Medulla oblongata (tissue), 1 donor: ENCODE data around the gene MRPL34.
A peak's percentile ranks its signal among the peaks of the same experiment; 100 is the strongest.

Source experiments
- DNase-seq: peaks from one replicate; pipeline ENCODE4 v3.0.0-alpha.2; 2015; ENCODE audit errors: extremely low spot score

MRPL34 gene

DNA sequence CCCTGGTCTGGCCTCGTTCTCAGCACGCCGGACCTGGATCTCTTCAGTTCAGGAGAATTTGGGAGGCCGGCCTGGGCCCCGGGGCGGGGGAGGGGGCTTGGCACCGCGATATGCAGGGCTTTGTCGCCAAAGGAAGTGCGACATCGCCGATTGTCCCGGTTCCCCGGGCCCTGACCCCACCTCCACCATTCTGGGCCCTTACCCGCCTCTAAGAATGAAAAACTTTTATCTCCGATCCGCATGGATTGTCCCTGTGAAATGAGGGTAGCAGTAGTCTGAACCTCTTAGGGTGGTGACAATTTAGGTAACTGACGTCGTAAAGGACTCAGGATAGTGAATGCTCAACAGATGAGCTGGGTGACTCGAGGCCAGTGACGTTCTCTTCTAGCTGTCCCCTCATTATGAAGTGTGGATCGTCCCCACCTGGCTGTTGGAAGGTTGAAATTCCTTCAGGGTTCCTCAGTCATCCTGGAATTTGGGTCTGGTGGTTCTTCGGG, 4.3 kb downstream of the MRPL34 start:
- DNase-seq: no peak

DNA sequence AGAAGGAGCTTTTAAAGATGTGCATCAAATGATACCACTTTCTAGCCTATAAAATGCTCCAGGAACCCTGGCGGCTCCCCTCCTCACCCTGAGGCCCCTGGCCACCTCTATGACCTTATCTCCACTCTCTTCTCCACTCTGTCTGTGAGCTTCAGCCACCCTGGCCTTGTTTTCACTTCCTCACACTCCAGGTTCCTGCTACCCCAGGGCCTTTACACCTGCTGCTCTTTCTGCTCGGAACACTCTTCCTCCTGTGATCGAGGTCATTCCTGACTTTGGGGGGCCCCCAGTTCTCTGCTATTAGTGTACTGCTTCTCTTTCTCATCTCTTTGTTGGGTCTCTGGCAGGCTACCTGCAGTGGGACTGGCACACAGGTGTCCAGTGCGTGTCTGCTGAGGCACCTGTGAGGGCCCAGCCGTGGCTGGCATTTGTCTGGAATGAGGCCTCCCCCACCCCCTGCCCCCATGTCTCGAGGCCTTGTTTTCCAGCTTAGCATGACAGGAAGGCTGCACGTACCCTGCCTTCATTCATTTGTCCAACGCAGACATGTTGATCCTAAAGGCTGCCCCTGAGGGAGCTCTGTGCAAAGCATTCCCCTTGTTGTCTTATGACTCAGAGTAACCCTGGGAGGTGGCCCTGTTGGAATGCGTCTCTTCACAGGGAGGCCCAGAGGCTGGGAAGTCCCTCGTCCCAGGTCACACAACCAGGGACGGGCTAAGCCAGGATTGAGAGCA, 6.0 kb downstream of the MRPL34 start:
- DNase-seq: no peak

DNA sequence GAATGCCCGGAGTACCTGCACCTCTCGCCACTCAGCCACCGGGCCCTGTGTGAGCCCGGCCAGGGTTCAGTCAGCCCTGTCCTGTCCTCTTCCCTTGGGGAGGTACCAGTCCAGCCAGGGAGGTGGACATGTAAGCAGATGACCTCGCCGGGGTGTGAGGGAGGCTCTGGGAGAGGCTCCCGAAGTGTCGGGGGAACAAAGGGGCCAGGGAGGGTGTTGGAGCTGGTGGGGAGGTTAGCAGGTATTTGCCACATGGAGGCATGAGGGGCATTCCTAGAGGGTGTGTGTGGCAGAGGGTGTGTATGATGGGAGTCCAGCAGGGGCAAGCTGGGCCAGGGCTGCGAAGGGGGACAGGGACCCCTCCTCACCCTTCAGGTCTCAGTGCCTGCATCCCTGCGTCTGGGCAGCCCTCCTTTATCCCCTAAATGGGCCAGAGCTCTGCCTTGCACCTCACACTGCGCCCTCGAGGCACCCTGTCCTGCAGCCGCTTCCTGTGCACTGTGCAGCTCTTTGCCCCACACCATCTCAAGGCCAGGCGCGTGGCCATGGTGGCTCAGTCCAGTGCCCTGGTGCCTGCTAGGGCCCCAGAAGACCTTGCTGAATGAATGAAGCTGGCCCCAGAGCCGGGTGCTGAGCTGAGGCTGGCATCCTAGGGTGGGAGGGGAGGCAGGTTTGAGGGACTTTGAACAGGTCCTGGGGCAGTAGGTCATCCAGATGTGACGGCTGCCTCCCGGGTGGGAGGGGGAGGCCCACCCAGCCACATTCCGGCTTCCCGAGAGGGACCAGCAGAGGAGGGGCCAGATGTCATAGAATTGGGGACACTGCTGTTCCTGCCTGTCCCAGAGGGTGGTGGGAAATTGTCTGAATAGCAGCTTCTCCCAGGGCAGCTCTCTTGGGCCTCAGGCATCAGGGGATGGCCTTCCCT, 6.8 kb downstream of the MRPL34 start:
- no peak for DNase-seq

DNA sequence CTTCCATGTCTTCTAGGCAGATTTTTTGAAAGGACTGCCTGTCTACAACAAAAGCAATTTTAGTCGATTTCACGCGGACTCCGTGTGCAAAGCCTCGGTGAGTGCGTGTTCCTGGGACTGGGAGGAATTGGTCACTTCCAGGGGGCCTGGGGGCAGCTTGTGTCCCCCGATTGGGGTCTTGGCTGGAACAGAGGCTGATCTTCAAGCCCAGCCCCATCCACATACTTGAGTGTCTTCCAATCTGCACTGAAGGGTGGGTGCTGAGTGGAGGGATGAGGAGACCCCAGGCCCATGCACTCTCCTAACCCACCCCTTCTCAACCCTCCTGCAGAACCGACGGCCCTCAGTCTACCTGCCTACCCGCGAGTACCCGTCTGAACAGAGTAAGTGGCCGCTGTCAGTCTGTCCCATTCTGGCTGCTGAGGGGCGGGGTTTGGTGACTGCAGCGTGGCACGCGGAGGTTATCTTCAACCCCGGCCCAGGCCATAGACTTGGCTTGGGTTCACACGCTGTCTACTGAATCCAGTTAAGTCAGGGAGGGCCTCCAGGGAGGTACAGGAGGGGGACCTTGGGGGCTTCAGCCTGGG, 8.4 kb downstream of the MRPL34 start:
- no peak for DNase-seq

DNA sequence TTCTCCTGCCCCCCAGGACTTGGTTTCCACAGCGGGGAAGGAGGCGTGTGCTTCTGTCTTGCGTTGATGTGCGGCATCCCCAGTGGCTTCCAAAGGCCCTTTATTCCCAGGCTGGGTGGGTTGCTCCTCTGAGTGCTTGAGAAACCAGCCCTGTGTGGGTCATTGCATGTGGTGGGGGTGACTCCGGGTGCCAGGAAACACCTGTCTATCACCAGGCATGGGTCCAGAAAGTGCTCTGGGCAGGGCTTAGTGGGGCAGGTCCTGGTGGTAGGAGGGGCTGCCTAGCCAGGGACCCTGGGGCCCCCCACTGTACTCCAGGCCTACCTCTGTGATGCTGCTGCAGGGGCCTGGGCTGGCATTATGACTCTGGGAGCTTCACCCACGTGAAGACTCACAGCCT, 13.3 kb downstream of the MRPL34 start:
- no peak for DNase-seq

DNA sequence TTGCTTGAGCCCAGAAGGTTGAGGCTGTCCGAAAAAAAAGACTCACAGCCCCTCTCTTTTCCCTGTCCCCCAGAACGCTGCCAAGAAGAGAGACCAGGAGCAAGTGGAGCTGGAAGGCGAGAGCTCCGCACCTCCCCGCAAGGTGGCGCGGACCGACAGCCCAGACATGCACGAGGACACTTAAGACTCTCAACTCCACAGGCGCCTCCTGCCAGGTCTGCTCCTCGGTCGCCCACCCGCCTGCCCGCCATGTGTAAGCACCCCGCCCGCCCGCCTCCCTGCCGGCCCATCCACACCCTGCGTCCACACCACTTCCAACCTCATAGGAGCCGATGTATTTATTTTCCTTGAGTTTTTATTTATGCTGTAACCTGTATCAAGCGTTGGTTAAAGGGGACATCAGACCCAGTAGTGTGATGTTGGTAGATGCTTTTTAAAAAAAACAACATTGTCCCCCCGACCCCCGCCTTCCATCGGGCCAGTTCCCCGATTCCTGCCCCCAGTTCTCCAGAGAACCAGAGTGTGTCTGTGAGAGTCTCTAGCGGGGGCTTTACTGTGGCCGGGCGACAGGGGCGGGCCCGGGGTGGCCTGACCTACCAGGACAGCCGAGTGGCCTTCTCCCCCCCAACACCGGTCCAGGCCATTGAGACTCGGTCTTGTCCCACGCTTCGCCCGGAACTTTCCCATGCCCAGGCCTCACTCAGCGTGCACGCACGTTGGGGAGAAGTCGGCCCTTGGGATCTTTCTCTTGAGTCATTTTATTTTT, 14.0 kb downstream of the MRPL34 start:
- DNase-seq: no peak

DNA sequence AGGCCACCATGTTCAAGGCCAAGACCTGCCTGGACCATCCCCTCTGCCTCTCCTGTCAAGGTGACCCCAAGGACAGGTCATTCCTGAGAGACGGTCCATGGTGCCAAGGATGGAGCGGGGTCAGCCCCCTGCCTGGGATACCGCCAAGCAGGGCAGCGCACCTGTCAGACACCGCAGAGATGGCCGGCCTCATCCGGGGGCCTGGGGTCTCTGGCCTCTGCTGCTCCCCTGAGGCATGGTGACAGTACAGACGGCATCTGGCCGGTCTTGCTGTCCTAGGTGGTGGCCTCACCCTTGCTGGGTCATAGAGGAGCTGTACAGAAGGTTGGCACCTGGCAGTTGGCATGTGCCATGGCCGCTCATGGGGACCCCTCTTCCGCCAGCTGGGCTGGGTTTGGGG, 14.8 kb downstream of the MRPL34 start:
- no peak for DNase-seq

DNA sequence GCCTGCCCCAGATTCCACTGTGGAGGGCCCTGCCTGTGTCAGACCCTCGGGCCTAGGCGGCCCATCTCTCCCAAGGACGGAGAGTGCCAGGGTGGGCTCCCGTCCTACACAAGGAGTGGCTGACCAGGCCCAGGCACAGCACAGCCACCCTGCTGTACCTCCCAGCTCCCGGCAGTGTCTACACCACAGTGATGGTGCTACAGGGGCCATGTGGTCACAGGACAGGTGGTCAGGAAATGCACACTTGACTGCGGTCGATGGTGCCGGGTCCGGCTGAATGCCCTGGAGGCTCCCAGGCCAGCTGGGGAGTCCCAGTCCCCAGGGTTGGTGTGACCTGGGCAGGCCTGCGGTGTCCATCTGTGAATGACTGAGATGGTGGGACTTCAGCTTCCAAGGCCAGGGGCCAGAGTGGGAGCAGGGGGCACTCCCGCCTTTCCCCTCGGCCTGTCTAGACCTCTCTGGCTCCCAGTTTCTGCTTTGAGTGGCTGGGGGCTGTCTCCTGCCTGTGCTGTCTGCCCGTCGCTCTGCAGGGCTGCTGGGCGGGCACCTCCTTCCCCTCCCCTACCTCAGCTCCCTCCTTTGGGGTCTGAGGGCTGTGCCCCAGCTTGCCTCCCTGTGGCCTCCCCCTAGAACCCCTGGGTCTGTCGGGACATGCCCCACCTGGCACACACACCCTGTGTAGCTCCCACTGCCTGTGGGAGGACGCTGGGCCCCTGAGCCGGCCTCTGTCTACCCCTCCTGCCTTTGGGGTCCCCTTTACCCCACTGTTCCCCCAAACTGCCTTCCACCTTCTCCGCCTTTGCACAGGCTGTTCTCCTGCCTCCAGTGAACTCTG, 16.2 kb downstream of the MRPL34 start:
- no peak for DNase-seq

DNA sequence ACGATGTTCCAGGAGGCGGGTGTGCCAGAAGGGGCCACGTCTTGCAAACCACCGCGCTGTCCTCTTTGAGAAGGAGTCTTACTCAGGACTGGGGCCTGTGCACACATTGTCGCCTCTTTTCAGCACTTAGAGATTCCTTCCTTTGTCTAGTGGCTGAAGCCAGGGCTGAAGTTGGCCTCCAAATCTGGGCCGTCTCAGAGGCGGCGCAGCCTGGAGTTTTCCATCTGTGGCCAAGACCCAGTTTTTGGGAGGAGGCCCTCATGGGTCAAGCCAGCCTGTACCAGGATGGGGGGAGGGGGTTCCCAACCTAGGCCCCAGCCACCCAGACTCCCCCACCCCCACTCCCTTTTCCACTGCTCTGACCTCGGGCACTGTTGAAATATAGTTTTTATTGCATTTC, 17.2 kb downstream of the MRPL34 start:
- DNase-seq: peak; percentile 63

DNA sequence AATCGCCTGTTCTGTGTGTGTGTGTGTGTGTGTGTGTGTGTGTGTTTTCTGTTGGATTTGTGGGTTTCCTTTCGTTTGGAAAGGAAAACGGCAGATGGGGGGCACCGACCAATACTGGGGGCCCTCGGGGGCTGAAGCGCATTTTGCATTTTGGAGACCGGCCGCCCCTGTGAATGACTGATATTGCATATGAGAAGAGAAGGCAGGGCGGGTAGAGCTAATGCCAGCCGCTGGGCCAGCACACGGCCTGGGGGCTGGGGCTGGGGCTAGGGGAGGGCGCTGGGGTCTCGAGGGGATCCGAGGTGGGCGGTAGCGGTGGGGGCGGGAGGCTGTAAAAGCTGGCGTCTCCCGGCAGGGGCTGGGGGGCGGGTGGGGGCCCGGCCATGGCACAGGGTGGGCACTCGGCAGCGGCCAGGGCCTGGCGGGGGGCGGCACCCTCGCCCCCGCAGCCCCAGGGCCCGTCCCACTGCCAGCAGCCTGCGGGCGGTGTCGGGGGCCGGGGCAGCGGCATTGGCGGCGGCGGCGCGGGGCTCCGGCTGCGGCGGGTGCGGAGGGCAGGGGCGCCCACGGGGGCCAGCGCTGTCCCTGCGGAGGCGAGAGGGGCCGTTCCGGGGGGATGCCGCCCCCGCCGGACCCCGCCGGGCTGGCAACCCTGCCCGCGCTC, 17.8 kb downstream of the MRPL34 start:
- DNase-seq: no peak

DNA sequence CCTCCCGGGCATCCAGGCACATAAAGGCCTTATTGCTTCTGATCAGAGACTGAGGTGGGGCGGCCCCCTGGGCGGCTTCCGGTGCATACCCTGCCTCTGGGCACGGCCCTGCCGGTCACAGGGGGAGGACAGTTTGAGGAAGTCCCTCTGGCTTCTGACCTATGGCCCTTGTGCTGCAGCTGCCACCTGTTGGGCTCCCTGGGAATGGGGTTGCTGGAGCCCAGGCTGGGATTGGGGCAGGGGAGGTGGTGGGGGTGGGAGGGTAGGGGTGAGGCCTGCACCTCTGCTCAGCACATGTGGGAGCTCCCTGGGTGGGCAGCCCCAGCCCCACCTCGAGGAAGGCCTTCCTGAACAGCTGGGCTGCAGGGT, 18.3 kb downstream of the MRPL34 start:
- no peak for DNase-seq

DNA sequence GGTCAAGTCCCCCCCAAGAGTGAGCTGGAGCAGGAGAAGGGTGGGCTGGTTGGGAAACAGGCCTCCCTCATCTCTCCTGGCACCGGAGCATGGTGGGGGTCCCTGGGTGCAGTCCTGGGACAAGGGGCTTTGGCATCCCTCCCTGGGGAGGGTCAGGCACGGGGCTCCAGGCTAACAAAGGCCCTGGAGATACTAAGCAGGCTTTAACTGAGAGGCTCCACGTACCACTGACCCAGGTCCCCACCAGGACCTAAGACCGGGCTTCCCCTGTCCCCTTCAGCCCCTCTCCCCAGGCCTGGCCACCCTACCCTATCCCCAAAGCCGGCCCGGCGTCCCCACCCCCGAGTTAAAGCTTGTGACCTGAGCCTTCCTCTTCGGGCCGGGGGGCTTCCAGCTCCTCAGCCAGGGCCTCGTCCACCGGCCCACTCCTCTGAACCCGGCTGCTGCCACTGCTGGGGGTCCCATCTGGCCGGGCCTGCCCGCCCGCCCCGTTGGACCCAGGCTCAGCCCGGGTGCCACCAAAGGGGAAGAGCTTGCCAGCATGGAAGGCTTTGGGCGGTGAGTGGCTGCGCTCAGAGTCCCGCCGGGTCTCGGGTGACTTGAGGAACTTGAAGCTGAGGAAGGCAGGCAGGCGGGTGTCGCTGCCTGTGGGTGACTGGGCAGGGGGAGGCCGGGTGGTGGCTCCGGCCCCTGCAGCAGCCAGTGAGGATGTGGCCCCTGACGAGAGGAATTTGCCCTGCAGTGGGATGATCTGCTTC, 18.9 kb downstream of the MRPL34 start:
- DNase-seq: no peak

DNA sequence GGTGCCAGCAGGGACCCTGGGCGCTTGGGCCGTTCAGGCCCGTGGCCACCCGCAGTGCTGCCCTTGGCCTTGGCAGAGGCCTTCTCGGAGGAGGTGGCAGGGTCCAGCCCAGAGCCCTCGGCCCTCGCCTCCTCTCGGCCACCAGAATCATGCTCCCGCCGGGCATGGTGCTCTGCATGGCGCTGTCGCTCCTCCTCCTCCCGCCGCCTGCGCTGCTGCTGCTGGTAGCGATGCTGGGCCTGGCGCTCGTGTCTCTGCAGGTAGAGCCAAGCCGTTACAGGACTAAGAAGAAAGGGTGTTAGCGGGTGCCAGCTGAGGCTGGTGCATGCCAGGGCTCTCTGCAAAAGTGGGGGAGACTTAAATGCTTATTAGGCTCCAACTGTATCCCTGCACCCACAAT, 19.5 kb downstream of the MRPL34 start:
- DNase-seq: no peak

DNA sequence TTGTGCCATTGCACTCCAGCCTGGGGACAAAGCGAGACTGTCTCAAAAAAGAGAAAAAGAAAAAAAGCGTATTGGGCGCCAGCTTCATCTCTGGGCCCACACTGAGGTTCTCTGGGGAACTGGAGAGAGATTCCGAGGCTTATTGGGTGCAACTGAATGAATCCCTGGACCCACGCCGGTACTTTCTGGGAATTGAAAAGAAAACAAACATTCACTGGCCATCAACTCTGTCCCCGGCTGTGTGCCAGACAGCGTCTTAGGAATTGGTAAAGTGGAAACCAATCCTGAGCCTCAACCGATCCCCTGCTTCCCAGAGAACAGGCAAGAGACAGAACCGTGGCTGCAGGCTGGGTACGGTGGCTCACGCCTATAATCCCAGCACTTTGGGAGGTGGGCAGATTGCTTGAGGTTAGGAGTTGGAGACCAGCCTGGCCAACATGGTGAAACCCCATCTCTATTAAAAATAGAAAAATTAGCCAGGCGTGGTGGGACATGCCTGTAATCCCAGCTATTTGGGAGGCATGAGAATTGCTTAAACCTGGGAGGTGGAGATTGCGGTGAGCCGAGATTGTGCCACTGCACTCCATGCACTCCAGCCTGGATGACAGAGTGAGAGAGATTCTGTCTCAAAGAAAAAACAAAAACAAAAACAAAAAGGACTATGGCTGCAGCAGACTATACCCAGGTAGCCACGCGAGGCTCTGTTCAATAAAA, 20.4 kb downstream of the MRPL34 start:
- DNase-seq: peak; percentile 88

DNA sequence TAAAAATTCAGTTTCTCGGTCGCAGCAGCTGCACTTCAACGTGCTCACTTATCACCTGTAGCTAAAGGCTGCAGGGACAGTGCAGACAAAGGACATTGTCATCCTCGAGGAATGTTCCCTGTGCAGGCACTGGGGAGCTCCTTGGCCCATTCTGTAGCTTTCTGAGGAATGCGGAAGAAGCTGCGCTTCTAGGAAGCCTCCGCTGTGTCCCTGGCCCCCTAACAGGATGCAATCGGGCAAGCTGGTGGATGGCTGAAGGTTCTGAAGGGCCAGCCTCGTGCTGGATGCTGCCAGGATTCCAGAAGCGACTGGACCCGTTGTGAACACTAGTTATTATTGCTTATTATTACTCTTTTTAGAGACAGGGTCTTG, 20.9 kb downstream of the MRPL34 start:
- DNase-seq: no peak

DNA sequence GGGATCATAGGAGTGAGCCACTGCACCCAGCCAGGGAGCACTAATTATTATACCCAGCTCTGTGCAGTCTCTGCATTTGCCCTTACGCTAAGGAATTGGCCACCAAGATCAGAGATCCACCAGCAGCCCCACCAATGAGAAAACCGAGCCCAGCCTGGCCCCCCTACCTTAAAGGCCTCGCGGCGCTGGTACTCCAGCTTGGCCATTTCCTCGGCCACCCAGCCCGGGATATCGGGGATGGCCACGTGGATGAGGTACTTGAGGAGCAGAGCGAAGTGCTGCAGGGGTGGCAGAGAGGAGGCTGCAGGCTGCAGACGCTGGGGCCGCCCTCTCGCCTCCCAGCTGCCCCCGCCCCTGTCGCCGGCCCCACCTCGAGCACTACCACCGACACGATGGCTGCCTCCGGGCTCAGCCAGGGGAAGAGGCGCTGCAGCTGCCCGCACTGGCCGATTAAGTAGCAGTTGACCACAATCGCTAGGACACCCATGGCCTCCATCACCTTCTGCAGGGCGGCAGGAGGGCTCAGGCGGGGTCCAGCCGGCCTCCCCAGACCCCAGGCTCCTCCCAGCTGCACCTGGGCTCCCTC, 21.5 kb downstream of the MRPL34 start:
- DNase-seq: no peak

DNA sequence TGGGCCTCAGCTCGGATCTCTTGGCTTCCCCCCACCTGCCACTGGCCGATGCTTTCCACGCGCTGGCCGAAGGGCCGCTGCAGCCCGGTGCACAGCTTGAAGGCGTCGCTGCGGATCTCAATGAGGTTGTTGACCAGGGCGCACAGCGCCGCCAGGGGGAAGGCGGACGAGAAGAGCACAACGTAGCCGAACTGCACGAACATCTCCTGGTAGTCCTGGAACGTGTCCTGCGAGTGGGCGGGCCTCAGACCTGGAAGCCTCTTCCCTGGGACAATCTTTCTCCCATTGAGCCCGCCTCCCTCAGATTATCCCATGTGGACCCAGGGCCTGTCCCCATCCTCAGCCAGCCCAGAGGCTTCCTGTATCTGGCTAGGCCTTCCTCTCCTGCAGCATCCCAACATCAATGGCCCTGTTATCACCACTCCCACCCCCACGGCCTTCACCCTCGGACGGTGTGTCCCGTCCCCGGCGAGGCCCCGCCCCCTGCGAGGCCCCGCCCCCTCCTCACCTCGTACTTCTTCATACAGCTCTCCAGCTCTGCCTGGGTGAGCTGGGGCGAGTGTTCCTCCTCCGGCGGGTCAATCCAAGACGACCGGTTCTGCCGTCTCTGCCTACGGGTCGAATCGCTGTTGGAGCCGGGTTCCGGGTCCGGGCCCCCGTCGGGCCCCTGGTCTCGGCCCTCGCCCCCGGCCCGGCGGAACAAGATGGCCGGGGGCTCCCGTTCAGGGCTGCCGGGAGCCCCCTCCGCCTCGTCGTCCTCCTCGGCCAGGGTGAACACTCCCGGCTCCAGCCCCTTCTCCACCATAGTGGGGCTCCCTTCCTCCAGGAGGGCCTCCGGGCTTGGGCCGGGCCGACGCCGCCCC, 22.2 kb downstream of the MRPL34 start:
- no peak for DNase-seq
